ENCODE measurements around the gene HBG2. TPM values are rescaled to one million over a fixed set of nuclear protein-coding genes. Genes with fewer than 3 reads are reported as not detected.

The HBG2 gene
- total and polyA plus RNA-seq, 9 of the 15 experiments (the other 6 are each of a cell fraction or from before 2014, with no cell fraction given) = 1,626 to 58,619 (median 10,515) TPM

DNA sequence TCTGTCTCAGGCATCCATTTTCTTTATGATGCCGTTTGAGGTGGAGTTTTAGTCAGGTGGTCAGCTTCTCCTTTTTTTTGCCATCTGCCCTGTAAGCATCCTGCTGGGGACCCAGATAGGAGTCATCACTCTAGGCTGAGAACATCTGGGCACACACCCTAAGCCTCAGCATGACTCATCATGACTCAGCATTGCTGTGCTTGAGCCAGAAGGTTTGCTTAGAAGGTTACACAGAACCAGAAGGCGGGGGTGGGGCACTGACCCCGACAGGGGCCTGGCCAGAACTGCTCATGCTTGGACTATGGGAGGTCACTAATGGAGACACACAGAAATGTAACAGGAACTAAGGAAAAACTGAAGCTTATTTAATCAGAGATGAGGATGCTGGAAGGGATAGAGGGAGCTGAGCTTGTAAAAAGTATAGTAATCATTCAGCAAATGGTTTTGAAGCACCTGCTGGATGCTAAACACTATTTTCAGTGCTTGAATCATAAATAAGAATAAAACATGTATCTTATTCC is 26.1 kb upstream of the HBG2 start (continued):
- TF ChIP-seq, protein P1, sequence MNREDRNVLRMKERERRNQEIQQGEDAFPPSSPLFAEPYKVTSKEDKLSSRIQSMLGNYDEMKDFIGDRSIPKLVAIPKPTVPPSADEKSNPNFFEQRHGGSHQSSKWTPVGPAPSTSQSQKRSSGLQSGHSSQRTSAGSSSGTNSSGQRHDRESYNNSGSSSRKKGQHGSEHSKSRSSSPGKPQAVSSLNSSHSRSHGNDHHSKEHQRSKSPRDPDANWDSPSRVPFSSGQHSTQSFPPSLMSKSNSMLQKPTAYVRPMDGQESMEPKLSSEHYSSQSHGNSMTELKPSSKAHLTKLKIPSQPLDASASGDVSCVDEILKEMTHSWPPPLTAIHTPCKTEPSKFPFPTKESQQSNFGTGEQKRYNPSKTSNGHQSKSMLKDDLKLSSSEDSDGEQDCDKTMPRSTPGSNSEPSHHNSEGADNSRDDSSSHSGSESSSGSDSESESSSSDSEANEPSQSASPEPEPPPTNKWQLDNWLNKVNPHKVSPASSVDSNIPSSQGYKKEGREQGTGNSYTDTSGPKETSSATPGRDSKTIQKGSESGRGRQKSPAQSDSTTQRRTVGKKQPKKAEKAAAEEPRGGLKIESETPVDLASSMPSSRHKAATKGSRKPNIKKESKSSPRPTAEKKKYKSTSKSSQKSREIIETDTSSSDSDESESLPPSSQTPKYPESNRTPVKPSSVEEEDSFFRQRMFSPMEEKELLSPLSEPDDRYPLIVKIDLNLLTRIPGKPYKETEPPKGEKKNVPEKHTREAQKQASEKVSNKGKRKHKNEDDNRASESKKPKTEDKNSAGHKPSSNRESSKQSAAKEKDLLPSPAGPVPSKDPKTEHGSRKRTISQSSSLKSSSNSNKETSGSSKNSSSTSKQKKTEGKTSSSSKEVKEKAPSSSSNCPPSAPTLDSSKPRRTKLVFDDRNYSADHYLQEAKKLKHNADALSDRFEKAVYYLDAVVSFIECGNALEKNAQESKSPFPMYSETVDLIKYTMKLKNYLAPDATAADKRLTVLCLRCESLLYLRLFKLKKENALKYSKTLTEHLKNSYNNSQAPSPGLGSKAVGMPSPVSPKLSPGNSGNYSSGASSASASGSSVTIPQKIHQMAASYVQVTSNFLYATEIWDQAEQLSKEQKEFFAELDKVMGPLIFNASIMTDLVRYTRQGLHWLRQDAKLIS (CRISPR knock-in tag; IDR thresholded peaks at IDR 0.05) = peak; percentile 32; the same call in 1 of the 2 replicates
- TF ChIP-seq RBM14 (IDR thresholded peaks at IDR 0.05; ENCODE audit: borderline replicate concordance, insufficient read depth, low read depth, low read length) = no peak
- TF ChIP-seq, protein P2, sequence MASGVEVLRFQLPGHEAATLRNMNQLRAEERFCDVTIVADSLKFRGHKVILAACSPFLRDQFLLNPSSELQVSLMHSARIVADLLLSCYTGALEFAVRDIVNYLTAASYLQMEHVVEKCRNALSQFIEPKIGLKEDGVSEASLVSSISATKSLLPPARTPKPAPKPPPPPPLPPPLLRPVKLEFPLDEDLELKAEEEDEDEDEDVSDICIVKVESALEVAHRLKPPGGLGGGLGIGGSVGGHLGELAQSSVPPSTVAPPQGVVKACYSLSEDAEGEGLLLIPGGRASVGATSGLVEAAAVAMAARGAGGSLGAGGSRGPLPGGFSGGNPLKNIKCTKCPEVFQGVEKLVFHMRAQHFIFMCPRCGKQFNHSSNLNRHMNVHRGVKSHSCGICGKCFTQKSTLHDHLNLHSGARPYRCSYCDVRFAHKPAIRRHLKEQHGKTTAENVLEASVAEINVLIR (CRISPR knock-in tag; IDR thresholded peaks at IDR 0.05) = peak; percentile 60; the same call in 1 of the 2 replicates
- TF ChIP-seq TCF7 (IDR thresholded peaks at IDR 0.05; ENCODE audit: borderline replicate concordance) = no peak
- TF ChIP-seq CXXC5 (CRISPR knock-in tag; IDR thresholded peaks at IDR 0.05) = peak; percentile 86
- no peak for TF ChIP-seq ZNF12 (CRISPR knock-in tag; IDR thresholded peaks at IDR 0.05)
- no peak for TF ChIP-seq SNIP1 (IDR thresholded peaks at IDR 0.05; ENCODE audit: low read depth)
- no peak for TF ChIP-seq WHSC1 (IDR thresholded peaks at IDR 0.05; ENCODE audit: low read length)
- TF ChIP-seq MTA3 (IDR thresholded peaks at IDR 0.05; ENCODE audit: borderline replicate concordance) = peak; percentile 86
- no peak for TF ChIP-seq ZNF436 (CRISPR knock-in tag; IDR thresholded peaks at IDR 0.05)
- peak; percentile 97 for TF ChIP-seq TAL1 (IDR thresholded peaks at IDR 0.05)
- no peak for TF ChIP-seq SP2 (IDR thresholded peaks at IDR 0.05; ENCODE audit: extremely low read depth, low read depth, low read length, poor library complexity, severe bottlenecking)
- peak; percentile 92 for TF ChIP-seq RUNX1 (IDR thresholded peaks at IDR 0.05; ENCODE audit: low read depth)
- no peak for TF ChIP-seq RBM39 (optimal IDR thresholded peaks at IDR 0.05; ENCODE audit: low read depth, low read length)
- TF ChIP-seq DNMT1 (IDR thresholded peaks at IDR 0.05) = no peak
- TF ChIP-seq FOS (IDR thresholded peaks at IDR 0.05; ENCODE audit: extremely low read depth, insufficient read length) = peak; percentile 87
- no peak for TF ChIP-seq SIX5 (IDR thresholded peaks at IDR 0.05; ENCODE audit: borderline replicate concordance in 1 of 2, insufficient read depth in 1 of 2, low read depth in 1 of 2, low read length in 2 of 2)
- TF ChIP-seq TRIM24 (IDR thresholded peaks at IDR 0.05) = peak; percentile 99
- TF ChIP-seq MTA1 (IDR thresholded peaks at IDR 0.05; ENCODE audit: borderline replicate concordance) = peak; percentile 90
- no peak for TF ChIP-seq U2AF2 (optimal IDR thresholded peaks at IDR 0.05; ENCODE audit: low read depth, low read length)
- peak in 2 of 3 experiments; percentile 41 to 72 for TF ChIP-seq YY1 (IDR thresholded peaks at IDR 0.05; ENCODE audit: borderline replicate concordance in 1 of 3, control insufficient read depth in 1 of 3, extremely low read depth in 1 of 3, insufficient read depth in 3 of 3, insufficient read length in 1 of 3, insufficient replicate concordance in 2 of 3, low read depth in 1 of 3, low read length in 2 of 3)
- peak in 1 of 2 experiments; percentile 45; a peak in 1 of 4 replicates for TF ChIP-seq ETV6 (IDR thresholded peaks at IDR 0.05; ENCODE audit: borderline replicate concordance in 1 of 2, low read depth in 2 of 2, low read length in 1 of 2)
- TF ChIP-seq ETV6 (CRISPR knock-in tag; IDR thresholded peaks at IDR 0.05; ENCODE audit: borderline replicate concordance) = no peak
- no peak for TF ChIP-seq HNRNPLL (IDR thresholded peaks at IDR 0.05; ENCODE audit: low read depth, low read length, poor library complexity, severe bottlenecking)
